HG03432 (cell line): ENCODE results near the gene LSAMP.

Experiments used
- ATAC-seq: cut with Tn5 transposase; IDR thresholded peaks from one replicate; pipeline ENCODE4 v1.9.1; 2021; ENCODE audit warnings: mild to moderate bottlenecking, moderate library complexity; ENCODE audit not compliant: unreplicated experiment

Gene LSAMP

DNA sequence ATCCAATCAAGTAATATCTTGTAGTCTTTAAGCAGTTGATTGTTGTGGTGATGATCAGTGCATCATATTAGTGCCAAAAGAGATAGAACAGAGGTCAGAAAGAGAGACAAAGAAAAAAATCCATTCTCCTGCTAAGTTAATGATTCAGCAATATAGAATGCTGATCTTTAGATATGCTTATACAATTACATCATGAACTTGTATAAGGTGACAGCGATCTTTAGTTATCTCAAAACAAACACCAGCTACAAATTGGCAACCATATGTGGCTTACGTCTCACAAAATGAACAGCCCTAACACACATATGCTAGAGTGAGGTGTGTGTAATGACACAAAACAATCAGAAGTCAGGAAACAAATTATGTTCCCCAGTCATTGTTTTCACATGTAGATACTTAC lies 12.5 kb downstream of the LSAMP start:
- no peak for ATAC-seq

DNA sequence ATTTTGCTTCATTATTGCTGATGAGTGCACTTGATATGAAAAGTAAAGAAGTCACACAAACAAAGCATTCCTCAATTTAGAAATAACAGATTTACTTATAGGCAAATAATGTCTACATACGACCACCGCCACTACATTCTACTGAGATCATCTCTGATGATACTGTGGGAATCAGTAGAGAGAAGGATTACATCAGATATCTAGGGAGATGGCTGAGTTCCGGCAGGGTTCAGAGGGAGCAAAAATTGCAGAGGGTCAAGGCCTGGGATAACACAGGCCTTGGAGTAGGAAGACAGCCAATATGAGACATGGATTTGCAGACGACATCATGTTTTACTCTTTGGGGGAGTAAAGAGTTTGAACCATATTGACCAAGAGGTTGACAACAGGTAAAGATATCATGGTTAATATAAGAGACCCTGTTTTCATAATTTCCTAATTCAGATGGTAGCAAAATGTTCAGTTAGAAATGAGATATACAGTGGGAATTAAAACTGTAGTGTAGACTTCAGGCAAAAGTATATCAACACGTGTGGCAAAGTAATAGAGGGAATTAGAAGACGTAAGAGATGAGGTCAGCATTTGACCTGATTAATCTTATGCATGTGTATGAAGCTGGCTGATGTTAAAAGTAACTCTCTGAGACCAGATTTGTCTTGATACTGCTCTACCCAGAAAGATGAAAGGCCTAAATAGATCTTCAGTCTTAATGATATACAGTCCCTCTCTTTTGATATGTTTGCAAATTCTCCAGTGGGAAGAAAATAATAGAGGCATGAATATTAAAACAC lies 15.6 kb downstream of the LSAMP start:
- ATAC-seq, result no peak

DNA sequence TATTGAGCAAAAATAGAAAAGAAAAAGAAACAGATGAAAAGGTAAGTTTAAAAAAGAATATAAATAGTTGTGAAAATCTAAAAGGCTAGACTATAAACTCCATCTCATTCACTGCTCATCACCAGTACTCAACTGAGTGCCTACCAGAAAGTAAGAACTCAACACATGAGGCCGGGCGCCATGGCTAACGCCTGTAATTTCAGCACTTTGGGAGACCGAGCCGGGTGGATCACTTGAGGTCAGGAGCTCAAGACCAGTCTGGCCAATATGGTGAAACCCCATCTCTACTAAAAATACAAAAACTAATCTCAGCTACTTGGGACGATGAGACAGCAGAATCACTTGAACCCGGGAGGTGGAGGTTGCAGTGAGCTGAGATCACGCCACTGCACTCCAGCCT lies 19.3 kb downstream of the LSAMP start:
- no peak for ATAC-seq

DNA sequence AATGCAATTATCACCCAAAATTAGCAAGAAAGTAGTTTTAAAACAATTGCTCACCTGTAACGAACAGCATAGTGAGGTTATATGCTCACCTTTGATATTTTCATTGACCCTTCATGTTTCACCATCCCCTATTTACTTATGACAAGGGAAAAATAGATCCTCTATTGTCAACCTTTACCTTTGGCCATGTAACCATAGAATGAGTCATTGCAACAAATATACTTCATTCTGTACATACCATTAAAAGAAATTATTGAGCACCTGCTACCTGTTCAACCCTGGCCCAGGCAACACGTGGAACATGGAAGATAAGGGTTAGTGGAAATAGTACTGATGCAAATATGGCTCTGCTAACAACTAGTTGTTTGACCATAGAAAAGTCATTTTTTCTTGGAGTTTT lies 20.2 kb downstream of the LSAMP start:
- no peak for ATAC-seq

DNA sequence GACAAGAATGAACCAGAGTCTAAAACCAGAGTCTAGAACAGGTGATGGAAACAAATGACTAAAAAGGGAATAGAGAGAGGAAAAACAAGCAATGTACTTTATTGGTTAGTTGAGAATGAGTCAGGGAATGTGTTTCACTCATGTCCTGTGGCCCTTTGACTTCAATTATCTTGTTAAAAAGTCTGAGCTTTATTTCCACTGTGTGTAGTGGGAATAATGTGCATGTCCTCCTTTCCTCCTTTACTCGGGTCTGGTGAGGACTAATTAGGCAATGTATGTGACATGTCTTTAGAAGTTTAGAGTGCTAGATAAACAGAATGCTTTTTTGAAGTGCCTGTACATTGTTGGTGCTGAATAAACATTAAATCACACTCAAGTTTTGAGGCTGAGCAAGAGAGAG lies 21.3 kb downstream of the LSAMP start:
- no peak for ATAC-seq

DNA sequence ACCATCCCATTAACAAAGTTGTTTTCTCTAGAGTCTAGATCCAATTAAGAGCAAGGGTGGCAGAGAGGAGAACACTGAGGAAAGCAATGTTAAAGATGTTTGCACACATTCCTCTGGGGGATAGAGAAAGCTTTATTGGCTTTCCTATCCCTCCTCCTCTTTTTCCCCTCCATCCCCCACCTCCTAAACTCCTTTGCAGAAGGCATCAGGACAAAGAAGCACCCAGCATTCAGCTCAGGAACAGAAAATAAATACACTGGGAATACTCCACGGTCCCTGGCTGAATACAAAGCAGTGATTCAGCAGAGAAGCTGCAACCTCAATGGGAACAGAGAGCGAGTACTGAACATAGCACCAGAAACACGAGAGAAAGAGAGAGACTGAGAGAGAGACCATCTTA lies 21.9 kb downstream of the LSAMP start:
- no peak for ATAC-seq

DNA sequence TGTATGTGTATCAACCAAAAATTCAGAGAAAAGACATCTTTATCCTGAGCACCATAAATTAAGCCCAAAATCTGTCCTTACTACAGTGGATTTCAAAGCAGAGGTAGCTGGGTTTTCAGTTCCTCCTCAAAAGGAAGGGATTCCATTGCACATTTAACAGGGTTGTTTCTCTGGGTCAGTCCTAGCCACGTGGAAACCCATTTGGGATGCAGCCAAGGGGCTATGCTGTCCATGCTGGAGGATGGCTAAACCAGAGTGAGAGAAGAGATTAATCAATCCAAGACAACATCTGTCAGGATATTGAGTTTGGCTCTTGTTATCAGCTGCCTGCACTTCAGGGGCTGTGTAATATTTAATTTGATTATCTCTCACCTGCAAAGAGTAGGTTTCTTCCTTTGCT lies 28.1 kb downstream of the LSAMP start:
- ATAC-seq, result no peak

DNA sequence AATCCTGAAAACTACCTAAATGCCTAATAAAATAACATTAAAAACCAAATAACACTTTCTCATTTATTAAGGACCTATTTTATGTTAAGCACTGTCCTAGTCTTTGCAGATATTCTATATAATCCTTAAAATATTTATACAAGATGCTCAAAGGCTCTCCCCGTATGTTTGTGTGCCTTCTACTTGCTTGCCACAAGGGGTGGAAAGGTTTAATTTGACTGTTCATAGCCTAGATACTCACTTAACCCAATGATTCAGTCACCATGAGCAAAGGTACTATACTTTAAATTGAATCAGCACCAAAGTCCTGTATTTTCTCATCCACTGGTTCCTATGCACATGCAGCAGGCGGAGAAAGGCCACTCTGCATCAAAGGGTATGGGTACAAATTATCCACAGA lies 32.0 kb downstream of the LSAMP start:
- ATAC-seq, result no peak

DNA sequence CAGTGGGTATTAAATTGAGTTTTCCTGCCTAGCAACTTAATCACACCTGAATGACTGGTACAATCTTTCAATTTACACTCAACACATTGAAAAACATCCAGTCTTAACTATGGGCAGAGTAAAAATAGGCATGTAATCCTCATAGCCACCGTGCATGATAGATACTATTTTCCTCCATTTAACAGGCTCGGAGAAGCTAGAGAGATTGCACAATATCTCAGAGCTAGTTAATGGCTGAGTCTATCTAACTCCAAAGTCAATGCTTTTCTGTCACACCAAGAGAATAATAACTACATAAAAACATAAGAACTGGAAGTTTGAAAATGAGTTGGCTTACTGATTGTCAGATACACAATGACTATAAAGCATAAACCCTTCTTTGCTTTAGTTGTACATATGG lies 36.8 kb downstream of the LSAMP start:
- ATAC-seq, result no peak

DNA sequence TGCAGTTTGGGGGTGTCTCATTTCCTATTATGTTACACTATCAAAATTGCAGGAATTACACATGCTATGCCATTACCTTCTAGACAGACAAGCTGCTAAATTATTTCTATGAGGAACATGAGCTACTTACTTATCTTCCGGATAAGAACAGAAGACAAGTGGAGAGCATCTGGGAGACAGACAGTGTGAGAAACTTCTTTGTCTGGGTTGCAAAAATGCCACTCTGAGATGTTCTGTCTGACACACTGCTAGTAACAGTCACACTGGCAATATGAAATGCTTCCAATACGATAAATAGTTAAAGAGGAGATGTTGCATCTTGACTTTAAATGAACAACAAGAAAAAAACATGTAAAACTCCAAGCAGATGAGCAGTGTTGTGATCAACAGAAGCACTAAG lies 40.1 kb downstream of the LSAMP start:
- no peak for ATAC-seq

DNA sequence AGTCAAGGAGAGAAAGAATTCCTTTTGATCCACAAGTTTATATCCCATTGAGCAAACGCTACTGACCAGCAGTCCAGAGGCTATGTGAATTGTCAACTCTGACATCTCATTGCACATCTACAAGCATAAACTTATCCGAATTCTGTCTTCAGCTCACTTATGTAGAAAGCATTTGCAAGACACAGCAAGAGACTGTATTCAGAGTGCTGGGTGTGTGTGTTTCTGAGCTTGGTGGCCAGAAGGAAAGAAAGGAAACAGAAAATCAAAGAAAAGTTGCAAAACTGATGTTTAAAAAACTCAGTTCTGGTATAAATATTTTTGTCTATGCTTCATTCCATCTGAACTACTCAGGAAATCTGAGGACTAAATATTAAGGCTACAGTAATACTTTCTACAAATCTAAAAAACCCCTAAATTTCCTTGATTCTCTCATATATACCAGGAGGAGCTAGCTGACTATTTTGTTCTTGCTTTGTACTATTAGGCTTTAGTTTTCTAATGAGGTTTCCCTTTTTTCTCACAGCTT lies 45.5 kb downstream of the LSAMP start:
- no peak for ATAC-seq

DNA sequence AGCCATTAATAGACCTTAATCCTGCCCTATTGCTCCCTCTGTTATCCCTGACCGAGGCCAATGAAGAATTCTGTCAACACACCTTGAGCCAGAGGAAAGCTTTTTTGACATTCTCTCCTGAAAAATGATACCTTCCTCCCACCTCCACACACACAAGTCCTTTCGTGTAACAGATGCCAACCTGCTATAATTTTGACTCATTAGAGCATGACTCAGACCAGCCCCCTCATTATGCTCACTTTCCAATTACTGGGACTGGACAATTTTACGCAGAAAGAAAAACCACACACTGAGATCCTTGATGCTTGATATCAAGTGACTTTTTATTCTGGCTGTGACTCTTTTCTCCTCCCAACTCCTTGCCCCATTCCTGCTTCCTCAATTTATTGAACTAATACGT lies 50.9 kb downstream of the LSAMP start:
- ATAC-seq, result no peak

DNA sequence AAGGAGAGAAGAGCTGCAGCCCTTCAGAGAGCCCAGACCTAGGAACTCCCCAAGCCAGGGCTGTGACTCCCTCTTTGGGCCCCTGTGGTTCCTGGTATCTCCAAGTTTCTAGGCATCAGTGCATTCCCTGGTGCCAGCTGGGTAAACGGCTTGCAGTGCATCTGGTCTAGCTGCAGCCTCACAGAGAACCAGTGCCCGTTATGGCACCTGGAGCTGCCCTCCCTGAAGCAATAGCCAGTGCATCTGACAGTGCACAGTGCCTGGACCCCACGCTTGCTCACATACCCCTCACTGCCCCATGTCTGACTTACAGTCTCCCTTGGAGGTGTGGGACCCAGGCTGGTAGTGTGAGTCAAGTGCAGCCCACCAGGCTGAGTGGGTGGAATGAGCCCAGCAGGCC lies 52.1 kb downstream of the LSAMP start:
- ATAC-seq, result no peak

DNA sequence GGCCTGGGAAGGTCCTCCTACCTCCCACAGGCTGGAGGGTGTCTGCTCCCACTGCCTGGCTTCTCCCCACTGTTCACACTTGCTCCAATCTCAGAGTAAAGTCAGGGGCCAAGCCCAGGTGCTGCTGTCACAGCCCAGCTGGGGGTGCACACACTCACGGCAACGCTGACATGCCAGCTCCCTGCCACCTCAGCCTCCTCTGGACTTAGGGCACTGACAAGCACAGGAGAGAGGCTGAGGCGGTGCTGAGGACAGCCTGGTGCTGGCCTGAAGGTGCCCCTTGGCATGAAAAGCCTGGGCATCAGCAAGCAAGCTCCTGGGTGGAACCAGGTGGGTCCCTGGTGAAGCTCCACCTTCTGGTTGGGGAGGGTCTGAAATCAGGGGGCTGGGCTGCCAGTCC lies 53.0 kb downstream of the LSAMP start:
- no peak for ATAC-seq

DNA sequence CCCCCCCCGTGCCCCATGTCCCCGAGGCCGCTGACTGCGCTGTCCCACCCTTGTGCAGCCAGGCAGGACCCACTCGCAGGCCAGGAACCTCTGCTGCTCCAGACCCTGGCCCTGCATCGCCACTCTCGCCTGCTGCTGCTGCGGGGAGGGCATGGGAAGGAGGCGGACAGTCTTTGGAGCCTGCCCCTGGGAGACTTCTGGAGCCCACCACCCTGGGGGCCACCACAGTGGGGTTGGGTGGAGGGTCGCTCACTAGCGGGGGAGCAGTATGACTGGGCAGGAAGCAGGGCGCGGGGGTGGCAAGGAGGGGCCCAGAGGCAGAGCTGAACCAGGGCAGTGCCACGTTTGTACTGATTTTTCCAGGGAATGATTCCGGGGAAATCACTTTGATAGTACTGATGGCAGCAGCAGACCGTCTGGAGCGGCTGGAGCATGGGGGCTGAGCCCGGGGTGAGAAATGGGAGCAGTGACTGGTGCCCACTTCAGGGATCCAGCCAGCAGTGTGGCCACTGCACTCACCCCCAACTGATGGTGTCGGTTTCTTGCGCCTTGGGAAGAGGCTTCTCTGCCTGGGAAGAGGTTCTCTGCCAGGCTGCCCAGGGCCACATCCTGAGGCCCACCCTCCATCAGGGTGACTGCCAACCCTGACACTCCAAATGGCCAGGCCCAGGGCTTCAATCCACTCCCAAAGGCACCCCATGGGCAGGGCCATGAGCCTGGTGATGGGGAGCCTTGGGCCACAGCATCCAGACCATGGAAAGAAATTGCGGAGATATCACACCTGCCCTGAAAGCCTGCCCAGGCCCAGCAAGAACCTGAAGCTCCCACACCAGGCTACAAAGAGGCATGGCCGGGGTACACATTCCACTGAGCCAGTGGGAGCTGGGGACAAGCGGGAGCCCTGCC lies 53.7 kb downstream of the LSAMP start:
- no peak for ATAC-seq

DNA sequence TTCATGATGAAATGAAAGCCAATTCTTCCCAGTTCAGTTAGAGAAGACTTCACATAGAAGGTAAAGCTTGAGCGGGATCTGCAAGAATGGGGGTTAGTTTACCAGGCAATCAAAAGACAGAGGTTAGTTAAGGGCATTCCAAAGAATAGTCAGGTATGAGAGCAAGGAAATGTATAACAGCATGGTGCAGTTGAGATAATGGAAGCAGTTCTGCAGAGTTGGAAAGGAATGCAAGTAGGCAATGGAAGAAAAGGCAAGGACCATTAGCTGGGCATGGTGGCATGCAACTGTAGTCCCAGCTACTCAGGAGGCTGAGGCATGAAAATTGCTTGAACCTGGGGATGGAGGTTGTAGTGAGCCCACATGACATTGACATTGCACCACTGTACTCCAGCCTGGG lies 55.0 kb downstream of the LSAMP start:
- ATAC-seq, result no peak

DNA sequence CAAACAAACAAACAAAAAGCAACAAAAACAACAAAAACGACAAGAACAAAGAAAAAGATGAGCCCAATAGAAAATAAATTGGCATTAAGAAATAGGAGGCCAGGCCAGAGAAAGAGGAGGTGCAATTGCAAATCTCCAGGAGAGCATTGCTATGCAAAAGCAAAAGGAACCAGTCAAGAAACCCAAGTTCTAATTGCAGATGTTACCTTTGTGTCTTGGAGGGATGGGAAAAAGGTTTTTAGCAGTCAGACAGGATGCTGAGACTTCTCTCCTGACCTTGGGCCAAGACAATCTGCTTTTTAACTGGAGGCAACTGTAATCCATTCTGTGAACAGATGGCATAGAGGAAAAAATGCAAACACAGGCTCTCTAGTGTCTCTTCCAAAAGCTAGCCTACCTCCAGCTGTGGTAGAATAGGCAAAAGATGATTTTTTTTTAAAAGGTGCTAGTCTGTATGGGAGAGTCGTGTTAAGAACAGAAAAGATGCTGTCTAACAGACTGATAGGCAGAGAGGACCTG lies 56.4 kb downstream of the LSAMP start:
- ATAC-seq, result no peak

DNA sequence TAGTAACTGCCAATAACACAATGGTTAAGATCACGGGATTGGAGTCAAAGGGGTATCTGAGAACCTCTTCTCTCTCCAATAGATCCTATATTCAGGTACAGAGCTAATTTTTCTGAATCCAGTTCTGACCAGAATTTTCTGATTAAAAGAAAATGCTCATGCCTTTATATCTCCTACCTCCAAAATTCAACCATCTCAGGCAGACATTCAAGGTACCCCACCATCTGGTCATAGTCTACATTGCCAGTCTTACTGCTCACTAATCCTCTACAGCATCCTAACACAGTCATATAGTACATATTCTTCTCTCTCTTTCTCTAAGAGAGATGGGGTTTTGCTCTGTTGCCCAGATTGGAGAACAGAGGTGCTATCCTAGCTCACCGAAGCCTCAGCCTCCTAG lies 59.1 kb downstream of the LSAMP start:
- no peak for ATAC-seq

DNA sequence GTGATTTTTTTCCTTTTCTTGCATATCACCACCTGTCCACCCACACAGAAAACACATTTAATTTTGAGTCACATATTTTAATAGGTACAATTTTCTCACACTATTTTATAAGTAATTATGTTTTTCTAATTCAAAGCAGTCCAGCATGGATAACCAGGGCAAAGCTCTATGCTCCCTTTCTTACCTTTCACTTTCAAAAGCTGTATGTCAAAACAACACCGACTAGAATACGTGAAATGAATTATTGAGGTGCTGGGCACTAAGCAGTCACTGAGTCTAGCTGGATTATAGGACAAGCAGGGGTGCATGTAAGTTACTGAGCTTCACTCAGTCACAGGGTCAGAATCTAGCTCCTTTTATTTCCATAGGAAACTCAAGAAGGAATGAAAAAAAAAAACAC lies 60.6 kb downstream of the LSAMP start:
- no peak for ATAC-seq

DNA sequence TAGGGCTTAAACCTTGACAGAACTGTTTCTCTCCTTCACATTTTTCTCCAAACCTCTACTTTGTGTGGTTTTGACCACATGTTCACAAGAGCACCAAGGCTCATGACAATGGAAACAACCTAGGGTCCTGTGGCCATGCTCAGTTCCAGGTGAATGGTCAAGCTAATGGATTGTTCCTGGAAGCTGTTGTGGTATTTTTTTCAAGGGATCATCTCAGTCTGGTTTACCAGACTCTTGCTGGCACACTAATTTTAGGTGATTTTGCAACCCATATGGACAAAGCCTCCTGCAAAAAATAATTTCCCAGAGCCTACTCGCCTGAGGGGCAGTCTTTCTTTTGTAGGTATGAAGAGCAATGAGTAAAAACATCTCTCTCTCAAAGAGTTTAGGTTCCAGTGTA lies 67.2 kb downstream of the LSAMP start:
- no peak for ATAC-seq

DNA sequence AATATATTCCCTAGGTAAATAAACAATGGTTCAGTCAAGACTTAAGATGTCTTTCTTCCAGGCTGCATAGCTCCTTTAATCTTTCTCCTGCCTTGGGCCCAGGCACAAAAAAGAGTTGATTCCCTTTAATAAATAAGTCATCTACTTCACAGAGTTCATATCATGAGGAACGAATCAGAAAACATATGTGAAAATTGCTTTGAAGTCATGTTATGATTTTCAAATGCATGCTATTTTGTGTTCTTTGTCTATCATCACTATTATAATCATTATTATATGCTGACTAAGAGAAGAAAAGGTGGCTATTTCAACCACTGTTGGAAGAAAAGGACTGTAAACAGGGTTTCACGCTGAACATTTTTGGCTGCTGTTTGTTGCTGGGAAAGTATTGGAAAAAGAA lies 70.4 kb downstream of the LSAMP start:
- no peak for ATAC-seq
